Activated CD4-positive, alpha-beta T cell treated with anti-CD3 and anti-CD28 coated beads, Interleukin-2, amount 50 U/mL, for 16 hours (primary cell): Measurements from ENCODE around the gene HIVEP2.

Experiments
- DNase-seq: peaks from one replicate; pipeline ENCODE4 v3.0.0-alpha.2; 2020

Gene HIVEP2

GRCh38 chr6:142811923-142812322 is 133.1 kb downstream of the HIVEP2 start:
- no peak for DNase-seq

- DNase-seq: peak; percentile 70
Observed at GRCh38 chr6:142810952-142811514, 133.9 kb downstream of the HIVEP2 start.

- DNase-seq: no peak
Observed at GRCh38 chr6:142809947-142810346, 135.0 kb downstream of the HIVEP2 start.

GRCh38 chr6:142808405-142809061 is 136.4 kb downstream of the HIVEP2 start:
- no peak for DNase-seq

GRCh38 chr6:142805042-142805441 is 139.9 kb downstream of the HIVEP2 start:
- DNase-seq: no peak

DNA sequence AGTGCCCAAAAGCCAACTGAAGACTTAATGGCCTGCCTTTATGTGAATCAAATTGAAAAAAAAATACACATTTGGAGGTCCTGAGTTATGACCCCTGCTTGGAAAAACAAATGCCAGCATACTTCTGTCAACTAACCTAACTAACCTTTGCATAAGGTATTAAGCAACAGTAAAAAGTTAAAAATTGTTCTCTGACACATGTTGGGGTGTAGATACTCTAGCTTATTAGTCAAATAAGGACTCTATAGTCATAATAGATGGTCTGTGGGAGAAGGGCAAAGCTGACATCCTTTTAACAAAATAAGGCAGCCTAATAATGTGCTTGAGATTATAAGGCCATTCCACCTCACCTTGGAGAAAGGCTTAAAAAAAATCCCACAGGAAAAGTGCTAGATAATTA is 140.5 kb downstream of the HIVEP2 start:
- DNase-seq: peak; percentile 24

GRCh38 chr6:142803495-142804058 is 141.4 kb downstream of the HIVEP2 start:
- no peak for DNase-seq

DNA sequence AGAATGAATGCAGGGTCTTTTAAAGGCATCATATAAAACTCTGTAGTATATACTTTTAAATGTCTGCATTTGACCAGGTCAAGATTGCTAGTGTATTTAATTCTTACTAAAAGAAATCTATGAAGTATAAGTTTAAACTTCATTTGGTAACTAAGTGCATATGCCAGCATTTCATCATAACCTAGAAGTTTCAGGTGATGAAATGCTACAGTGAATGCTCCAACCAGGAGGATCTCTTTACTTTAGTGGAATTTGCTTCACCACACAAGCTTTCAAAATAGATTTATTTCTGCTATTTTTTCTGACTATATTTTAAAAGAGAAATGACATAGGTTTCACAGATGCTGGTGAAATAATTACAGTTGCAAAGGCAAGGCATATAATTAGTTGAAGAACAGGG is 141.9 kb downstream of the HIVEP2 start:
- no peak for DNase-seq

GRCh38 chr6:142802124-142802523 is 142.9 kb downstream of the HIVEP2 start:
- DNase-seq: peak; percentile 77

DNA sequence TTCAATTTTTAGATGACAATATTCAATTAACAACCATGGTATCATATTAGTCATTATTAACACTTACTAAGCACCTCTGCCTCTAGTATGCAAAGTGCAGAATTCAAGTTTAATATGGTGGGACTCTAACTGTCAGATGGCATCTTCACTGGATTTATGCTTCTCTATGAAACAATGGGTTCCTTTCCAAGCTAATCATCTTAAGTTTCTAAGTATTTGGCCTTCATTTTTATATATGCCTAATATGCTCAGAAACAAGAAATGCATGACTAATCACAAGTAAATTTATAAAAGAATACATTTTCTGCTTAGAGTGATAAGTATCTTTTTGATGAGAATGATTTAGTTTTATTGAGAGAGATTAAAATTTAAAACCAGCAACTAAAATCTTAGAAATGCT is 144.7 kb downstream of the HIVEP2 start:
- no peak for DNase-seq

- no peak for DNase-seq
Observed at GRCh38 chr6:142799639-142800038, 145.3 kb downstream of the HIVEP2 start.

- DNase-seq: no peak
Observed at GRCh38 chr6:142797159-142797558, 147.8 kb downstream of the HIVEP2 start.

DNA sequence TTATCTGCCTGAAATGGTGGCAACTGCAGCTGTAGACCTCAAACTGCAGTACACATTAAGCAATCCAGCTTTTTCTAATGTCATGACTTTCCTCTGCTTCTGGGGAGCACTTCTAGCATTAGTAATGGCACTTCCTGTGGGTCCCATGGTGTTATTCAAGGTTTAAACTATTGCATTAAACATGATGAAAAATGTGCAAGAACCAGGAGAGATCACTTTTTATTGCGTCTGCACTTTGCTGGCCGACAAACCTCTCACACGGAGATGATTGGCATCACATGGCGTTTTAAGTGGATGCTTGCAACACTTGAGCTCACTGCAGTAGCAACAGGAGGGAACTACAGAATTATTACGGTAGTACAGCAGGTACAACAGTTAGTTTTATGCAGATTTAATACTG is 148.4 kb downstream of the HIVEP2 start:
- DNase-seq: no peak

- DNase-seq: no peak
Observed at GRCh38 chr6:142796024-142796423, 149.0 kb downstream of the HIVEP2 start.

DNA sequence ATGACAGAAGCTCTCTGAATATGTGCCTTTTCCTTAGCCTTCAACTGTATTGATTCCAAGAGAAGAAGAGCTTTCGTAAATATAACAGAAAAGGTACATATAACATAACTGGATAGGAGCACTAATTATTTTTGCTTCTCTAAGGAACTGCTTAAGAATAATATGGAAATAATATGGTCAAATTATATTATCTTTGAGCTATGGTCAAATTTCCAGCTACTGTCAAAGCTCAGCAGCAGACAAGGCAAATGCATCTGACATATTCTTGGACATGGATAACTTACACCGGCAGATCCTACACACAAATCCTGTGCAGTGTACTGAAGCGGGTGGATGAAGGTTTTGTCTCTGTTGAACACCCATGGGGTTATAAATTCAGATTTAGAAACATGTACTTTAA is 150.6 kb downstream of the HIVEP2 start:
- no peak for DNase-seq

DNA sequence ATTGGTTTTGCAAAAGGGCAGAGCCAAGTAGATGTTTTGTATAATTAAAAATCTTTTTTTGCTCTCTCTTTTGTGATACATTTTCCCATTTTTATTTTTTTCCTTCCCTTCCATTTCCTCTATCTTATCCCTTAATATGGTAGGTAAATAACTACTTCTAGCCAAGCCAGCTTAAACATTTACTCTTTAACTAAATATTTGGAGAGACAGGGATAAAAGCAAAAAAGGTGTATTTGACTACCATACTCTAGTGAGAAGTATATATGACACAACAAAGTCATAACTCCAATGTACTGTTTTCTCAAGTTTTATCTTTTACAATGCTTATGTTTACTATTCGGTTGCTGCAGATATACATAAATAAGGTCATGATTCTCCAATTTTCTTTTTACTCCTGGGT is 154.7 kb downstream of the HIVEP2 start:
- DNase-seq: no peak

DNA sequence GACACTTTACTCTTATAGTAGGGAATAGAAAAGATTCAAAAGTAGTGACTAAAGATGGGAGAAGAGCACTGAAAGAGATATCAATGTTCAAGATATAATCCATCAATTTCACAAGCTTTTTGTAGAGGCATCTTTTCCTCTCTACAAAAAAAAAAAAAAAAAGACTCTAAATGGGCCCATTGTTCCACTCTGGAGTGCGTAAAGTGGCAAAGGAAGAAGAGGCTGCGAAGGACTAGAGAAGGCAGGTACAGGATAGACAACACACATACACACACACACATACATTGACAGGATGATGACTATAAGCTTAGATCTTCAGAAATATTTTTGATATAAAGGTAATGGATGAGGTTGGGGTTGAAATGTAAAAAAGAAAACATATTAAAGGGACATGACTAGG is 157.6 kb downstream of the HIVEP2 start:
- no peak for DNase-seq

- DNase-seq: no peak
Observed at GRCh38 chr6:142786476-142786875, 158.5 kb downstream of the HIVEP2 start.

DNA sequence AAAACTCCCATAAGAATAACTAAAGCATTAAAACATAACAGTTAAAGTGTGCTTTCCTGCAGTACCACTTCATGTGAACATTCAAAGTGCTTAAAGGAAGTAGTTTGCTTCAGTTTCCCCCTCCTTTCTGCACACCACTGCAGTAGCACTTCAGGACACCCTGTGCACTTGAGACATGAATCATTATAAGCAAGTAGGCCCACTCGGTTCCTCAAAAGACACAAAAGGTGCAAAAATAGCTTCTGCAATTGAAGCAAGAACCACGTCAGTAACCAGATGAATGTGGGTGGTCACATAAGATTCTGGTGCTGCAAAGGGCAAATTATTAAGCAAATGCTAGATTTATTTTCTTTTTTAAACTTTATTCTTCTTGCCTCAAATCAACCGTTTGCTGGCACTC is 160.6 kb downstream of the HIVEP2 start:
- peak; percentile 41 for DNase-seq

- no peak for DNase-seq
Observed at GRCh38 chr6:142783499-142783898, 161.5 kb downstream of the HIVEP2 start.

DNA sequence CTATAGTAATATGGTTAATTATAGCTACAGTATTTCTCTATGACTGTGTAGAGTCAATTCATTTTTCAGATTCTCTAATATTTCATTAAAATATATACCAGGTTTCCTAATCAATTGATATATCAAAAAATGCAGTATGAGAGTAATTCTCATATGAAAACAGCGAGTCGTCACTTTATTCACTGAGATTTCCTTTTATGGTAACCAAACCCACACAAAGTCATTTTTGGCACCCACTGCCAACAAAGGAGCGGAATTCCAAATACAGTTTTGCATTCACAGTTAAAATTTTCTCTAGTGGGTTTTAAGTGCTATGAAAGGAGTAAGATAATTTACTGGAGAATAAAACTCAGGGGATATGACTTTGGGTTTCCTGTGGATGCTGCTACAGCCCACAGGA is 163.8 kb downstream of the HIVEP2 start:
- DNase-seq: no peak

DNA sequence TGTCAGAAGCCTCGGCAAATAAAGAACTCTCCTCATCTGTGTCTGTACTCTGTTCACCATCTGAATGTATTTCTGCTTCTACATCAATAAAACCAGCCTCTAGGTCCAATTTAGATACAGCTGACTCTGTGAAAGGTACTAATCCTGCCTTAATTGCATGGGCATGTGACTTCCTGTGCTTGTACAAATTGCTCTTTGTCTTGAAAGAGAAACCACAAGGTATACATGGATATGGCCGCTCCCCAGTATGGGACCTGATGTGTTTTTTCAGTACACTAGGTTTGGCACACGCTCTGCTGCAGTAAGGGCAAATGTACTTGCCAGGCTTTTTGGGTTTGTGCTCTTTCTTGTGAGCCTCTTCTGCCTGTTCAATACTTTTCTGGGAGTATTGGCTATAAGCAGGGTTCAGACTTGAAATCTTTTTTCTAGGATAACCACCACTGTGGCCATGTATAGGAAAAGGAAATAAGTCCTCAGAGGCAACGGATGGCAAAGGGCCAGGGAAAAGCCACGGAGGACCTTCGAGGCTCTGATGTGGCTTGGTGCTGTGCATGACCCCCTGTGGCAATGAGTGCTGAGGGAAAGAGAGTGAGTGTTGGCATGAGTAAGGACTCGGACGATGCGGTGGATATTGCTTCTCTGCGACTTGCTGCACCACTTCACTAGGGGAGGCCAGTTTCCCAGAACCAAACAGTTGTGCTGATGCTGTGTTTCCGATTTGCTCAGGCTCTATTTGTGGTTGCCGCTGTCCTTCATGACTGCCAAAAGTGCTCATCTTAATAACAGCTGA is 170.9 kb downstream of the HIVEP2 start:
- peak; percentile 37 for DNase-seq

DNA sequence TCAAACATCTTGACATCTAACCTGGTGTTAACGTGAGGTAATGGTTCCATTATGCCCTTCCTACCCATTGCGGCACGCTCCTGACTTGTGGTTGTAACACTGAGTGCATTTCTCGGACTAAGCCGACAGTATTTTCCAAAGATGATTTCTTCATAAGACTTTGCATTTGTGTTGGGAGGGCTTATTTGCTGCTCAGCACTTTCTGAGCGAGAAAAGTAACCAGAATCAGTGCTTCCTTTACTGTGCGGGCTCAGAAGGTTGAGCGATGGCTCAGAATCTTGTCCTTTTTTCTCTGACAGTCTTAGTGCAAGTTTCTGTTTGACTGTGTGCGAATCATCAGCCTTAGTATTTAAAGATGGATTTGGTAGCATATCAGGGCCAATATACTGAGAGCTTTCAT is 171.7 kb downstream of the HIVEP2 start:
- peak; percentile 73 for DNase-seq

DNA sequence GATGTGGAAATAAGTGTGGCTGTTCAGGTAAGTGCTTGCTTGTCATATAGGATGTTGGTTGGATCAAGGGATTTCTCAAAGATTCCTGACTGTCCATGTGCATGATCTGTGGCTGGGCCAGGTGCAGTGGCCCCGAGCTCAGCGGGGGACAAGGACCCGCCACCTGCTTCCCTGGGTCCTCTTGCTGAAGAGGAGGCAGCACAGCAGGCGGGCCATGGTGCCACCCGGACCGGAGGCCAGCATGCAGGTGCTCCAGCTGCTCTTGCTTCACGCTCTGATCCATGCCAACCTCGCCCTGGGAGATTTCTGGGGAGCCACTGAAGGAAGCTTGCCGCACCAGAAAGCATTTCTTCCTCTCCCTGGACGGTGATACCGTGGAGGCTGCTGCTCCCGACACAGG is 173.8 kb downstream of the HIVEP2 start:
- no peak for DNase-seq
